ENCODE data around the gene SLC6A18.

SLC6A18 gene

DNA sequence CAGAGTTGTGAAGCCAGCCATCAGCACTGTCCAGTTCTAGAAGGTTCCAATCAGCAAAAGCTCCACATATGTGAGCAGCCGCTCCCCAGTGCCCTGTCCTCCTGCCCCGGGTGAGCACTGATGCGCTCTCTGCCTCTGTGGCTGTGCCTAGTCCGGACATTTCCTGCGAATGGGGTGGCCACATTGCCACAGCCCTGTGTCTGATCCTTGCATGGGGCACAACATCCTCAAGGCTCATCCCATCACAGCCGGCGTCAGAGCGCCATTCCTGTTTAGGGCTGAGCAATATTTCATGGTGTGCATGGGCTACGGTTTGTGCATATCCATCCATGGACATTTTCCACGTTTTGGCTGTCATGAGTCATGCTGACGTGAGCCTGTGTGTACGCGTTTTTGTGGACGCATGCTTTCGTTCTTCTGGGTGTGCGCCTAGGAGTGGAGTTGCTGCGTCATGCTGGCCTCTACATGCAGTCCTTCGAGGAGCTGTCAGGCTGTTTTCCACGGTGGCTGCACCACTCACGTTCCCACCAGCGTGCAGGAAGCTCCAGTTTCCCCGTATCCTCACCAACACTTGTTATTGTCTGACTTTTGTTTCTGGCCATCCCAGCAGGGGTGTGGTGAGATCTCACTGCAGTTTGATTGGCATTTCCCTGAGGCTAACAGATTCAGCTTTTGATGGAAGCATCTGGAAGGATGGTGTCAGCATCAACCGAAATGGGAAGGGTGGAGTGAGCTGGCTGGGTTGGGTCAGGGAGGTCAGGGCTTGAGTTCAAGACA is 9.7 kb upstream of the SLC6A18 start:
- Histone ChIP-seq H2AFZ (no peak overlapping the region), H3K4me2 (ENCODE audit: low read length) (no peak overlapping the region), H3K27me3 (ENCODE audit: control insufficient read depth, insufficient read depth, low read length) (no peaks in the 10 kb centered on the region), H3K27ac (no peak overlapping the region), H3K9ac (no peak overlapping the region), H3K4me3 (ENCODE audit: low read depth, low read length) (no peak overlapping the region), H3K9me3 (ENCODE audit: control insufficient read depth, low read length) (no peaks in the 10 kb centered on the region), H3K79me2 (no peaks in the 10 kb centered on the region), H3K36me3 (ENCODE audit: control insufficient read depth, insufficient read depth, low read length) (no peaks in the 10 kb centered on the region), H3K4me1 (no peaks in the 10 kb centered on the region)
- TF ChIP-seq, protein P1, sequence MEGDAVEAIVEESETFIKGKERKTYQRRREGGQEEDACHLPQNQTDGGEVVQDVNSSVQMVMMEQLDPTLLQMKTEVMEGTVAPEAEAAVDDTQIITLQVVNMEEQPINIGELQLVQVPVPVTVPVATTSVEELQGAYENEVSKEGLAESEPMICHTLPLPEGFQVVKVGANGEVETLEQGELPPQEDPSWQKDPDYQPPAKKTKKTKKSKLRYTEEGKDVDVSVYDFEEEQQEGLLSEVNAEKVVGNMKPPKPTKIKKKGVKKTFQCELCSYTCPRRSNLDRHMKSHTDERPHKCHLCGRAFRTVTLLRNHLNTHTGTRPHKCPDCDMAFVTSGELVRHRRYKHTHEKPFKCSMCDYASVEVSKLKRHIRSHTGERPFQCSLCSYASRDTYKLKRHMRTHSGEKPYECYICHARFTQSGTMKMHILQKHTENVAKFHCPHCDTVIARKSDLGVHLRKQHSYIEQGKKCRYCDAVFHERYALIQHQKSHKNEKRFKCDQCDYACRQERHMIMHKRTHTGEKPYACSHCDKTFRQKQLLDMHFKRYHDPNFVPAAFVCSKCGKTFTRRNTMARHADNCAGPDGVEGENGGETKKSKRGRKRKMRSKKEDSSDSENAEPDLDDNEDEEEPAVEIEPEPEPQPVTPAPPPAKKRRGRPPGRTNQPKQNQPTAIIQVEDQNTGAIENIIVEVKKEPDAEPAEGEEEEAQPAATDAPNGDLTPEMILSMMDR (IDR thresholded peaks at IDR 0.05): no peak

DNA sequence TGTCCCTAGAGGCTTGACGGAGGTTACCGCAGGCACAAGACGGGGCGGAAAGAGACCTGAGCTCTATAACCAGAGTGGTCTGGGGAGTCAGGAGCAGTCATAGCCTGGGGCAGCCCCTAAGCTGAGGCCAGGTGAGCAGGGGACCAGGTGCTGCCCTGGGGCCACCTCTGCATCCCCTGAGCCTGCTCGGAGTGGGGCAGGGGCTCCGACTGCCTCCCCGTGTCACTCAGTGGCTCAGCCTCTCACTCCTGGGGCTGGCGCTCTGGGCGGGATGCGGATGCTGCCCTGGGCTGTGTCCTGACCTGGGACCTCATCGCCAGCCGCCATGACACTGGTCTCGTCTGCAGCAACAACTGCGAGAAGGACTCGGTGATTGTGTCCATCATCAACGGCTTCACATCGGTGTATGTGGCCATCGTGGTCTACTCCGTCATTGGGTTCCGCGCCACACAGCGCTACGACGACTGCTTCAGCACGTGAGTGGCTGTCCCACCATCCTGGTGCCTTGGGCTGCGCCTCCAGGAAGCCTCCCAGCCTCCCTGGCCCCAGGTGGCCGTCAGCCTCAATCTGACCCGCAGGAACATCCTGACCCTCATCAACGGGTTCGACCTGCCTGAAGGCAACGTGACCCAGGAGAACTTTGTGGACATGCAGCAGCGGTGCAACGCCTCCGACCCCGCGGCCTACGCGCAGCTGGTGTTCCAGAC is 8.8 kb upstream of the SLC6A18 start:
- no peaks in the 10 kb centered on the region for H3K79me2 ChIP-seq
- TF ChIP-seq, protein P1 (IDR thresholded peaks at IDR 0.05): no peak
- no peak overlapping the region for H3K4me3 ChIP-seq (ENCODE audit: low read depth, low read length)
- H3K9ac ChIP-seq: no peak overlapping the region
- no peaks in the 10 kb centered on the region for H3K27me3 ChIP-seq (ENCODE audit: control insufficient read depth, insufficient read depth, low read length)
- H3K4me1 ChIP-seq: no peaks in the 10 kb centered on the region
- no peak overlapping the region for H2AFZ ChIP-seq
- H3K27ac ChIP-seq: no peak overlapping the region
- H3K9me3 ChIP-seq (ENCODE audit: control insufficient read depth, low read length): no peaks in the 10 kb centered on the region
- no peak overlapping the region for H3K4me2 ChIP-seq (ENCODE audit: low read length)
- no peaks in the 10 kb centered on the region for H3K36me3 ChIP-seq (ENCODE audit: control insufficient read depth, insufficient read depth, low read length)

GRCh38 chr5:1216918-1217295 is 8.3 kb upstream of the SLC6A18 start:
- H3K27ac ChIP-seq: no peak overlapping the region
- H3K9me3 ChIP-seq (ENCODE audit: control insufficient read depth, low read length): no peaks in the 10 kb centered on the region
- no peaks in the 10 kb centered on the region for H3K27me3 ChIP-seq (ENCODE audit: control insufficient read depth, insufficient read depth, low read length)
- no peak overlapping the region for H2AFZ ChIP-seq
- no peaks in the 10 kb centered on the region for H3K79me2 ChIP-seq
- no peaks in the 10 kb centered on the region for H3K4me1 ChIP-seq
- H3K4me2 ChIP-seq (ENCODE audit: low read length): no peak overlapping the region
- TF ChIP-seq, protein P1 (IDR thresholded peaks at IDR 0.05): no peak
- H3K9ac ChIP-seq: no peak overlapping the region
- no peak overlapping the region for H3K4me3 ChIP-seq (ENCODE audit: low read depth, low read length)
- H3K36me3 ChIP-seq (ENCODE audit: control insufficient read depth, insufficient read depth, low read length): no peaks in the 10 kb centered on the region

DNA sequence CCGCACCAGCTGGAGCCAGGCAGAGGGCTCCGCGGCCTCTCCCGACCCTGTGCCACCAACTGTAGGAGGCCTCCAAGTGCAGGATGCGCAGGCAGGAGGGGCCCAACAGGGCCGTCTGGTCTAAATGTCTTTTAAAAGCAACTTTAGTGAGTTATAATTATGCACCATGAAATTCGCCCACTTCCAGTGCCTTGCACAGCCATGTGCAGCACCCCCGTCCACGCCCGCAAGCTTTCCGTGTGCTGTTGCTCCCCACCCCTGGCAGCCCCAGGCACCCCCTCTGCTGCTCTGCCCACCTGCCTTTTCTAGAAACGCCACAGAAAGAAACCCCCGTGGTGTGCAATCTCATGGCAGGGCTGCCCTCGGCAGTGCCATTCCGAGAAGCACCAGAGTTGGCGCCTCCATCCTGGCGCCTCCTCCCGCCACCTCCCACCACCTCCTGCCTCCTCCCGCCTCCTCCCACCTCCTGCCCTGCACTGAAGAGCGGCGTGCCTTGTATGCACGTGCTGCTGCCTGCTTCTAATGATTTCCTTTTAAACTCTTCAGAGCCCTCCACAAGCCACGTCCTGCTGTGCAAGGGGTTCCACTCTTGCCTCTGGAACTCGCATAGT is 7.5 kb upstream of the SLC6A18 start:
- Histone ChIP-seq H3K79me2 (no peaks in the 10 kb centered on the region), H3K9ac (no peak overlapping the region), H2AFZ (no peak overlapping the region), H3K36me3 (ENCODE audit: control insufficient read depth, insufficient read depth, low read length) (no peaks in the 10 kb centered on the region), H3K4me2 (ENCODE audit: low read length) (no peak overlapping the region), H3K27ac (no peak overlapping the region), H3K4me1 (no peaks in the 10 kb centered on the region), H3K27me3 (ENCODE audit: control insufficient read depth, insufficient read depth, low read length) (no peaks in the 10 kb centered on the region), H3K9me3 (ENCODE audit: control insufficient read depth, low read length) (no peaks in the 10 kb centered on the region), H3K4me3 (ENCODE audit: low read depth, low read length) (no peak overlapping the region)
- TF ChIP-seq, protein P1 (IDR thresholded peaks at IDR 0.05): no peak
